ENCODE measurements around the gene IRX4. TPM values are rescaled to one million over a fixed set of nuclear protein-coding genes. Genes with fewer than 3 reads are reported as not detected.
A peak's percentile ranks its signal among the peaks of the same experiment; 100 is the strongest.

The IRX4 gene
- total and polyA plus RNA-seq, 12 donors = 0.03 TPM; not detected in 11

GRCh38 chr5:1930501-1930879, 47.8 kb upstream of the IRX4 start:
- Histone ChIP-seq H3K4me3 (peak overlapping the region in 1 of 4 donors; percentile 34), H3K9me3 (replicated peaks in 1 of 3) (no peaks in the 10 kb centered on the region), H3K4me1 (replicated peaks in 1 of 2) (no peaks in the 10 kb centered on the region), H3K27me3 (peaks cover 33% of the 10 kb centered on the region), H3K27ac (peak overlapping the region in 1 of 5 donors; percentile 16), H3K36me3 (replicated peaks in 1 of 2) (no peaks in the 10 kb centered on the region)
- 9 to 20% (median 16%) methylated on average over 1 to 27 of the region's 27 CpGs for WGBS, 4 donors
- intact Hi-C loops (cut with DNase I) = no loop called here
- no peak for DNase-seq
- TF ChIP-seq CTCF (IDR thresholded peaks at IDR 0.05) (no peak), POLR2A (IDR thresholded peaks at IDR 0.05) (no peak)

- no peak overlapping the region for H3K4me3 ChIP-seq
- H3K27me3 ChIP-seq = peaks cover 33% of the 10 kb centered on the region
- WGBS, 4 donors = 78 to 84% (median 80%) methylated on average over 9 of the region's 9 CpGs
- H3K9me3 ChIP-seq (replicated peaks in 1 of 3) = no peaks in the 10 kb centered on the region
- no peak overlapping the region for H3K27ac ChIP-seq
- H3K36me3 ChIP-seq (replicated peaks in 1 of 2) = no peaks in the 10 kb centered on the region
- TF ChIP-seq CTCF (IDR thresholded peaks at IDR 0.05) = no peak
- no peak for TF ChIP-seq POLR2A (IDR thresholded peaks at IDR 0.05)
- intact Hi-C loops (cut with DNase I) = no loop called here
- no peak for DNase-seq
- H3K4me1 ChIP-seq (replicated peaks in 1 of 2) = no peaks in the 10 kb centered on the region
Measured at GRCh38 chr5:1929108-1929991, 46.6 kb upstream of the IRX4 start.

- WGBS, 4 donors = 64 to 69% (median 67%) methylated on average over 23 to 30 of the region's 30 CpGs
- no peak for DNase-seq
- H3K27me3 ChIP-seq = peaks cover 28% of the 10 kb centered on the region
- H3K4me3 ChIP-seq = no peak overlapping the region
- no peaks in the 10 kb centered on the region for H3K4me1 ChIP-seq (replicated peaks in 1 of 2)
- no peaks in the 10 kb centered on the region for H3K9me3 ChIP-seq (replicated peaks in 1 of 3)
- H3K36me3 ChIP-seq (replicated peaks in 1 of 2) = no peaks in the 10 kb centered on the region
- intact Hi-C loops (cut with DNase I) = no loop called here
- H3K27ac ChIP-seq = no peak overlapping the region
- TF ChIP-seq POLR2A (IDR thresholded peaks at IDR 0.05) (no peak), CTCF (IDR thresholded peaks at IDR 0.05) (no peak)
Measured at GRCh38 chr5:1926471-1927341, 44.0 kb upstream of the IRX4 start.

GRCh38 chr5:1926071-1926440, 43.3 kb upstream of the IRX4 start:
- H3K36me3 ChIP-seq (replicated peaks in 1 of 2) = no peaks in the 10 kb centered on the region
- H3K4me3 ChIP-seq = no peak overlapping the region
- 73 to 80% (median 78%) methylated on average over 2 to 4 of the region's 5 CpGs; no CpG with 5 or more reads in 1 of the 4 donors for WGBS, 4 donors
- DNase-seq = no peak
- TF ChIP-seq CTCF (IDR thresholded peaks at IDR 0.05) (no peak), POLR2A (IDR thresholded peaks at IDR 0.05) (no peak)
- H3K4me1 ChIP-seq (replicated peaks in 1 of 2) = no peaks in the 10 kb centered on the region
- H3K9me3 ChIP-seq (replicated peaks in 1 of 3) = no peaks in the 10 kb centered on the region
- no peak overlapping the region for H3K27ac ChIP-seq
- intact Hi-C loops (cut with DNase I) = no loop called here
- H3K27me3 ChIP-seq = peaks cover 21% of the 10 kb centered on the region

Measured in adrenal gland (tissue), 12 donors.